ENCODE data around the gene SEL1L. TPM values are rescaled to one million over a fixed set of nuclear protein-coding genes. Genes with fewer than 3 reads are reported as not detected.

SEL1L gene
- total RNA-seq, 1 donor from 2014 or later = 71.9 TPM

GRCh38 chr14:81459912-81460311 is 73.7 kb downstream of the SEL1L start:
- Mint-ChIP-seq H3K27ac (ENCODE audit: unreplicated experiment) (no peak overlapping the region), H3K4me3 (ENCODE audit: unreplicated experiment) (no peak overlapping the region), H3K4me1 (ENCODE audit: unreplicated experiment) (peaks cover 10% of the 10 kb centered on the region), H3K36me3 (ENCODE audit: low read depth, unreplicated experiment) (no peaks in the 10 kb centered on the region), H3K27me3 (ENCODE audit: unreplicated experiment) (peaks cover 2% of the 10 kb centered on the region), H3K9me3 (ENCODE audit: unreplicated experiment) (no peaks in the 10 kb centered on the region)
- no peak for DNase-seq (ENCODE audit: low spot score)
- no peak for TF ChIP-seq CTCF (IDR thresholded peaks at IDR 0.05; ENCODE audit: unreplicated experiment)

DNA sequence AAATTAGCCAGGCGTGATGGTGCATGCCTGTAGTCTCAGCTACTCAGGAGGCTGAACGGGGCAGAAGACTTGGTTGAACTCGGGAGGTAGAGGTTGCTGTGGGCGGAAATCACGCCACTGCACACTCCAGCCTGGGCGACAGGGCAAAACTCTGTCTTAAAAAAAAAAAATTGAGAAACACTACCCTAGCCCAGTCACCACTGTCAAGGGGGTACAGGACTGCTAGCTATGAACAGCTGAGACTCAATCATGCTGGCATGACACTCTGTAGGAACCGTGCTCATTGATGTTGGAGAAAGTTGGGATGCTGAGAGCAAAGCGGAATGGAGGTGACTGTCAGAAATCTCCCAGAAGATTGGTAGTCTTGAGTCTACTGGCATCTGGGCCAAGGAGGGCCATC is 75.3 kb downstream of the SEL1L start:
- Mint-ChIP-seq H3K4me3 (ENCODE audit: unreplicated experiment) (no peak overlapping the region), H3K27ac (ENCODE audit: unreplicated experiment) (no peak overlapping the region)

DNA sequence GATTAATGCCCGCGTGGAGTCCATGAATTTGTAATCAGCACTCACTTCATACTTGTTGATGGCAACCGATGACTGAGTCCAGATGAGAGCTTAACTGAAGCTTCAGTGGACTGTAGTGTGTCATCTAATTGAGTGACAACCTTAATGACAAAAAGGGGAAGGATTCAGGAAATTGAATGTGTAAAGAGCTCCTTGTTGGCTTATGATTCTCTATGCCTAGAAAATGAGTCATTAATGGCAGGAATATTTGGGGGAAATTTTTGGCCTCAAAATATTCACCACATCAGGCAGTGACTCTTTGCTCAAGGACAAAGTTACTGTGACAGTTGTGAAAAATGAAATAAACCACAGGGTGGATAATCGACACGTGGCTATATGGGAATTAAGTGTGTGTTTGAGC is 78.3 kb downstream of the SEL1L start:
- no peak for DNase-seq (ENCODE audit: low spot score)
- Mint-ChIP-seq H3K4me1 (ENCODE audit: unreplicated experiment) (peaks cover 11% of the 10 kb centered on the region), H3K27ac (ENCODE audit: unreplicated experiment) (no peak overlapping the region), H3K36me3 (ENCODE audit: low read depth, unreplicated experiment) (no peaks in the 10 kb centered on the region), H3K9me3 (ENCODE audit: unreplicated experiment) (no peaks in the 10 kb centered on the region), H3K27me3 (ENCODE audit: unreplicated experiment) (peaks cover 2% of the 10 kb centered on the region), H3K4me3 (ENCODE audit: unreplicated experiment) (no peak overlapping the region)
- TF ChIP-seq CTCF (IDR thresholded peaks at IDR 0.05; ENCODE audit: unreplicated experiment) = no peak

More for the DNA sequence above, 75.3 kb downstream of the SEL1L start:
- Mint-ChIP-seq H3K27me3 (ENCODE audit: unreplicated experiment) (peaks cover 2% of the 10 kb centered on the region), H3K9me3 (ENCODE audit: unreplicated experiment) (no peaks in the 10 kb centered on the region), H3K4me1 (ENCODE audit: unreplicated experiment) (peaks cover 11% of the 10 kb centered on the region), H3K36me3 (ENCODE audit: low read depth, unreplicated experiment) (no peaks in the 10 kb centered on the region)
- DNase-seq (ENCODE audit: low spot score) = no peak
- no peak for TF ChIP-seq CTCF (IDR thresholded peaks at IDR 0.05; ENCODE audit: unreplicated experiment)

GRCh38 chr14:81454572-81455218 is 79.0 kb downstream of the SEL1L start:
- no peaks in the 10 kb centered on the region for H3K36me3 Mint-ChIP-seq (ENCODE audit: low read depth, unreplicated experiment)
- TF ChIP-seq CTCF (IDR thresholded peaks at IDR 0.05; ENCODE audit: unreplicated experiment) = no peak
- H3K27me3 Mint-ChIP-seq (ENCODE audit: unreplicated experiment) = no peaks in the 10 kb centered on the region
- H3K4me1 Mint-ChIP-seq (ENCODE audit: unreplicated experiment) = peaks cover 11% of the 10 kb centered on the region
- no peak overlapping the region for H3K27ac Mint-ChIP-seq (ENCODE audit: unreplicated experiment)
- no peak for DNase-seq (ENCODE audit: low spot score)
- H3K4me3 Mint-ChIP-seq (ENCODE audit: unreplicated experiment) = no peak overlapping the region
- no peaks in the 10 kb centered on the region for H3K9me3 Mint-ChIP-seq (ENCODE audit: unreplicated experiment)

- peak; percentile 65 for DNase-seq (ENCODE audit: low spot score)
- Mint-ChIP-seq H3K9me3 (ENCODE audit: unreplicated experiment) (no peaks in the 10 kb centered on the region), H3K4me3 (ENCODE audit: unreplicated experiment) (no peak overlapping the region), H3K4me1 (ENCODE audit: unreplicated experiment) (peaks cover 18% of the 10 kb centered on the region), H3K27ac (ENCODE audit: unreplicated experiment) (no peak overlapping the region), H3K36me3 (ENCODE audit: low read depth, unreplicated experiment) (no peaks in the 10 kb centered on the region), H3K27me3 (ENCODE audit: unreplicated experiment) (no peaks in the 10 kb centered on the region)
- peak; percentile 90 for TF ChIP-seq CTCF (IDR thresholded peaks at IDR 0.05; ENCODE audit: unreplicated experiment)
Observed at GRCh38 chr14:81453166-81453766, 80.4 kb downstream of the SEL1L start.

Measured in endothelial cell (in vitro differentiated cells).